ENCODE measurements around the gene VAV2.

VAV2 gene

DNA sequence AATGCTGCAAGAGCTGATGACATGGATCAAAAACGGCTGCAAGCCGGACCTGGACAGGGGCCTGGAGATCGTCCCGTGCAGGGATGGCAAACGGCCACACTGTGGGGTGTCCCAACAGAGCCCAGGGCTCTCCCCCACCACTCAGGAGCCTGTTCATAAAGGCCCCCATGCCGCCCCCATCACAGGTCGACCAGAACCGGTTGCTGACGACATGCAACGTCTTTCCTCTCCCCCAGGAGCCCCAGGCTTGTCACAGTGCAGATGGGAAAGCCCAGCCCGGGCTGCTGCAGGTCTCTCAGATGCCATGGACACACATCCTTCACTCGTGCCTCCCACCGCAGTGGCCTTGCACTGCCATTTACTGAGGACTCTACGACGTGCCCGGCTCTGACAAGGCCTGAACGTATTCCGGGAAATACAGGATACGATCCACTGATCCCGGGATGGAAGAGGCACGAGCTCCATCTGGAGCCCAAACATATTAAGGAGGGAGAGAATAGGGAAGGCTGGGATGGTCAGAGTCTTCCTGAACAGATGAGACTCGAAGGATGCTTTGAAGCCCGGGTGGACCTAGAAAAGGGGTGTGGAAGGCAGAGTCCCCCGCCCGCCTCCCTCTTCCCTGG, 177.4 kb downstream of the VAV2 start:
- TF ChIP-seq, protein P1, sequence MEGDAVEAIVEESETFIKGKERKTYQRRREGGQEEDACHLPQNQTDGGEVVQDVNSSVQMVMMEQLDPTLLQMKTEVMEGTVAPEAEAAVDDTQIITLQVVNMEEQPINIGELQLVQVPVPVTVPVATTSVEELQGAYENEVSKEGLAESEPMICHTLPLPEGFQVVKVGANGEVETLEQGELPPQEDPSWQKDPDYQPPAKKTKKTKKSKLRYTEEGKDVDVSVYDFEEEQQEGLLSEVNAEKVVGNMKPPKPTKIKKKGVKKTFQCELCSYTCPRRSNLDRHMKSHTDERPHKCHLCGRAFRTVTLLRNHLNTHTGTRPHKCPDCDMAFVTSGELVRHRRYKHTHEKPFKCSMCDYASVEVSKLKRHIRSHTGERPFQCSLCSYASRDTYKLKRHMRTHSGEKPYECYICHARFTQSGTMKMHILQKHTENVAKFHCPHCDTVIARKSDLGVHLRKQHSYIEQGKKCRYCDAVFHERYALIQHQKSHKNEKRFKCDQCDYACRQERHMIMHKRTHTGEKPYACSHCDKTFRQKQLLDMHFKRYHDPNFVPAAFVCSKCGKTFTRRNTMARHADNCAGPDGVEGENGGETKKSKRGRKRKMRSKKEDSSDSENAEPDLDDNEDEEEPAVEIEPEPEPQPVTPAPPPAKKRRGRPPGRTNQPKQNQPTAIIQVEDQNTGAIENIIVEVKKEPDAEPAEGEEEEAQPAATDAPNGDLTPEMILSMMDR (IDR thresholded peaks at IDR 0.05; ENCODE audit: poor library complexity, severe bottlenecking) = no peak
- Histone ChIP-seq H3K27ac (ENCODE audit: poor library complexity, severe bottlenecking) (no peak overlapping the region), H3K4me1 (ENCODE audit: insufficient read depth, poor library complexity, severe bottlenecking) (no peaks in the 10 kb centered on the region), H3K36me3 (ENCODE audit: low read depth) (peaks cover 53% of the 10 kb centered on the region), H3K4me3 (ENCODE audit: severe bottlenecking) (no peak overlapping the region), H3K27me3 (ENCODE audit: insufficient read depth, poor library complexity, severe bottlenecking) (no peaks in the 10 kb centered on the region), H3K9me3 (ENCODE audit: severe bottlenecking) (no peaks in the 10 kb centered on the region)
- no peak for ATAC-seq (ENCODE audit: low read depth)
- no peak for DNase-seq (ENCODE audit: low spot score)

DNA sequence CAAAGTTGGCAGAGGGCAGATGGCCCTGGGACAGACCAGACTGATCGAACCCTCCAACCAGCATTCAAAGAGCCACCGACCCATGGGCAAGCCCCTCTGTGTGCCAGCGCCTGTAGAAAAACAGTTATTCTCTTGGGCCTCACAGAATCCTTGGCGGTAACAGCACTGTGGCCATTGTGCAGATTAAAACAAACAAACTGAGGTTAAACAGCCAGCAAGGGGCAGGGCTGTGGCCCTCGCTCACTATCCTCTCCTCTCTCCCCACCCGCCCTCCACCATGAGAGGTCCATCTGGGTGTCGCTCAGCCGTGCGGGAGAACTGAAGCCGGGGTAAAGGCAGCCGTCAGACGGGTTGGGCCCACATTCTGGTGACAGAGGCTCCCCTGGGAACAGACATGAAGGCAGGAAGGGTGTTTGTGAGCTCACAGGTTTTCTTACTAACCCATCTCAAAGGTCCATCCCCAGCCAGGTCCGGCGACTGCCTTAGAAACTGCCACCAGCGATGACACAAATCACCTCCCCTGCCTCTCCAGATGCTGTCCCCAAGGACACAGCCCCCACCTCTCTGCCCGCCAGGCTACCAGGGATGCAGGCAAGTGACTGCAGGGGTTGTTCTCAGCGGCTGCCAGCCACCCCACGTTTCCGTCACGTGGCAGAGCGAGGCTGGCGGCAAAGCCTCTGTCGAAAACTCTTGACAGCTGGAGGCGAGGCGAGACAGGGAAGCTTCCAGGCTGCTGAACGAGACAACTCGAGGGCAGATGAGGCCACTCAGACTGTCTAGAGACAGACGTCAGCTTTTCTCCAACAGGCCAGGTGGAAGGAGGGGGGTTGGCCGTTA, 178.2 kb downstream of the VAV2 start:
- H3K4me1 ChIP-seq (ENCODE audit: insufficient read depth, poor library complexity, severe bottlenecking) = no peaks in the 10 kb centered on the region
- ATAC-seq (ENCODE audit: low read depth) (no peak), DNase-seq (ENCODE audit: low spot score) (no peak)
- no peaks in the 10 kb centered on the region for H3K27me3 ChIP-seq (ENCODE audit: insufficient read depth, poor library complexity, severe bottlenecking)
- TF ChIP-seq, protein P1 (IDR thresholded peaks at IDR 0.05; ENCODE audit: poor library complexity, severe bottlenecking) = no peak
- H3K36me3 ChIP-seq (ENCODE audit: low read depth) = peaks cover 60% of the 10 kb centered on the region
- H3K4me3 ChIP-seq (ENCODE audit: severe bottlenecking) = no peak overlapping the region
- no peak overlapping the region for H3K27ac ChIP-seq (ENCODE audit: poor library complexity, severe bottlenecking)
- no peaks in the 10 kb centered on the region for H3K9me3 ChIP-seq (ENCODE audit: severe bottlenecking)

DNA sequence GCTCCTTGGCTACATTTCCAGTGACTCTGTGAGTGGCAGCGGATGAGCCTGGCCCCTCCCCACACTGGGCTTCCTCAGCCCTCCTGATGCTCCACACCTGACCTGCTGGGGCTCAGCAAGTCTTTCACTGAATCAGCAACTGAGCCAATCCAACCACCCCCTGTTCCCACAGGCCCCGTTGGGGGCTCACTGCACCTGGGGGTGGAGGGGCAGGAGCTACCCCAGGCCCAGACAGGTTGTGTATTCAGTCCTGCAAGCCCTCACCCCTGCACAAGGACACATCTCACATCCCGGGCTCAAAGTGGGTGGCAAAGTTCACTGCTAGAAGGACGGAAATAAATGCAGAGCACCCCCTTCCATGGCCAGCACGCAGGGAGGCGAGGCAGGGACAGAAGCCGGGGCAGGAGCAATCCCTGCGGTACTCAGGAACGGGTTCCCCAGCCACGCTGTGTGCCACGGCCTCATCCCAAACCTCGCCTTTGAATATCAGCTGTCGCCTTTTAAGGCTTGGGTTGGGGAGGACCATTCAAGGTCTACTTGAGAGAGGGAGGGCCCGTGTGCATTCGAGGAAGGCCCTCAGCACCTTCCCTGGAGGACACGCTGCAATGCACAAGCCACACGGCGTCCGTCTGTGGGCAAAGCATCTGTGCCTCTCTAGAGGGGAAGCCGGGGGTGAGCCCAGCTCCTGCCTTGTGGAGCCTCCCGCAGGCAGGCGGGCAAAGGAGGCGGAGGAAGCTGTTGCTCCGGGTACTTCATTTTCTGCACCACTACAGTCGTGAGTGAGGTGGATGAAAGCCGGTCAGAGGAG, 179.0 kb downstream of the VAV2 start:
- Histone ChIP-seq H3K27ac (ENCODE audit: poor library complexity, severe bottlenecking) (no peak overlapping the region), H3K4me3 (ENCODE audit: severe bottlenecking) (no peak overlapping the region), H3K9me3 (ENCODE audit: severe bottlenecking) (no peaks in the 10 kb centered on the region), H3K27me3 (ENCODE audit: insufficient read depth, poor library complexity, severe bottlenecking) (no peaks in the 10 kb centered on the region), H3K4me1 (ENCODE audit: insufficient read depth, poor library complexity, severe bottlenecking) (no peaks in the 10 kb centered on the region), H3K36me3 (ENCODE audit: low read depth) (peaks cover 63% of the 10 kb centered on the region)
- TF ChIP-seq, protein P1 (IDR thresholded peaks at IDR 0.05; ENCODE audit: poor library complexity, severe bottlenecking) = no peak
- DNase-seq (ENCODE audit: low spot score) (no peak), ATAC-seq (ENCODE audit: low read depth) (no peak)

DNA sequence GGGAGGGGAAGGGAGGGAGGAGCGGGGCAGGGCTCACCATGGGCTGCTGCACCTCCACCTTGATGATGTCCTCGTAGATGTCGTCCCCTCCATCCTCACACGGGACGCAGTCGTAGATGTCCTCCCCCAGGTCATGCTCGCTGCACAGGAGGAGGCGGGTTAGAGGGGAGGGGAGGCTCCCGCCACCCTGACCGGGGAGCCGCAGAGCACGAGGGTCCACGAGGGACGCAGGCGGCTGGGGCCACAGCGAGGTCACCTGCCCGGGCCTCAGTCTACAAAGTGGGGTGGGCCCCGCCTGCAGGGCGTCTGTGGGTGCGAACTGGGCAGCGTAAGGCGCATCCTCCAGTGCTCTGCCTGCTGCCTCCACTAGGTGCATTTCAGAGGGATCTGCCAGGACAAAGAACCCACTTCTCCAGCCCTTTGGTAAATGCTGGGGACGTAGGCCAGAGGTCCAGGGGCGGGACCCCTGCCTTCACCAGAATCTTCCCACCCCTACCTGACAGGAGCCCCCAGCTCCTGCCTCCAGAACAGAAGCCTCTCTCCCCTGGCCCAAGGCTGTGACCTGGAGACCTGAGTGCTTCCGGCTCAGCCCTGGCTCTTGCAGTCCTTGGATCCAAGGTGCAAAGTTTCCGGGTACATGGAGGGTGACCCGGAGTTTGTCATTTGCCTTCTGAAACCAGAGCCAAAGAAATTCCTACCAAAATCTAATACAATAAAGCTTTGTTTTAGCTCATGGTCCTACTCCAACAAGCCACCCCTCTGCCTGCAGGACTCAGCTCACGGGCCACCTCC, 179.9 kb downstream of the VAV2 start:
- Histone ChIP-seq H3K36me3 (ENCODE audit: low read depth) (peaks cover 60% of the 10 kb centered on the region), H3K27me3 (ENCODE audit: insufficient read depth, poor library complexity, severe bottlenecking) (no peaks in the 10 kb centered on the region), H3K4me1 (ENCODE audit: insufficient read depth, poor library complexity, severe bottlenecking) (no peaks in the 10 kb centered on the region), H3K4me3 (ENCODE audit: severe bottlenecking) (no peak overlapping the region), H3K27ac (ENCODE audit: poor library complexity, severe bottlenecking) (no peak overlapping the region), H3K9me3 (ENCODE audit: severe bottlenecking) (no peaks in the 10 kb centered on the region)
- DNase-seq (ENCODE audit: low spot score) (no peak), ATAC-seq (ENCODE audit: low read depth) (no peak)
- TF ChIP-seq, protein P1 (IDR thresholded peaks at IDR 0.05; ENCODE audit: poor library complexity, severe bottlenecking) = no peak
